Nephron progenitor cell (in vitro differentiated cells): ENCODE data around the gene KATNB1.

ENCODE experiments used
- DNase-seq: peaks from one replicate; pipeline ENCODE4 v3.0.0; 2021
- H3K27ac Mint-ChIP-seq: 2 replicates; pipeline ENCODE4 v1.8.0; 2021; ENCODE audit warnings: mild to moderate bottlenecking, moderate library complexity, mixed read lengths
- H3K27me3 Mint-ChIP-seq: 2 replicates; pipeline ENCODE4 v1.8.0; 2021; ENCODE audit warnings: mild to moderate bottlenecking, low read depth, mixed read lengths; ENCODE audit not compliant: poor library complexity
- H3K36me3 Mint-ChIP-seq: 2 replicates; pipeline ENCODE4 v1.8.0; 2021; ENCODE audit warnings: low read depth, mixed read lengths
- H3K4me1 Mint-ChIP-seq: 2 replicates; pipeline ENCODE4 v1.8.0; 2021; ENCODE audit warnings: mixed read lengths
- H3K4me3 Mint-ChIP-seq: 2 replicates; pipeline ENCODE4 v1.8.0; 2021; ENCODE audit warnings: mild to moderate bottlenecking, moderate library complexity, mixed read lengths
- H3K9me3 Mint-ChIP-seq: 2 replicates; pipeline ENCODE4 v1.8.0; 2021; ENCODE audit warnings: mild to moderate bottlenecking, moderate library complexity, mixed read lengths
- TF ChIP-seq, protein P1 (sequence below): fragments of 200-600 bp; sonication (generic); IDR thresholded peaks from 2 replicates; pipeline ENCODE4 v1.5.0; 2021; ENCODE audit warnings: antibody characterized with exemption

Gene KATNB1

GRCh38 chr16:57704011-57704904, 31.3 kb upstream of the KATNB1 start:
- H3K27ac Mint-ChIP-seq: no peak overlapping the region

DNA sequence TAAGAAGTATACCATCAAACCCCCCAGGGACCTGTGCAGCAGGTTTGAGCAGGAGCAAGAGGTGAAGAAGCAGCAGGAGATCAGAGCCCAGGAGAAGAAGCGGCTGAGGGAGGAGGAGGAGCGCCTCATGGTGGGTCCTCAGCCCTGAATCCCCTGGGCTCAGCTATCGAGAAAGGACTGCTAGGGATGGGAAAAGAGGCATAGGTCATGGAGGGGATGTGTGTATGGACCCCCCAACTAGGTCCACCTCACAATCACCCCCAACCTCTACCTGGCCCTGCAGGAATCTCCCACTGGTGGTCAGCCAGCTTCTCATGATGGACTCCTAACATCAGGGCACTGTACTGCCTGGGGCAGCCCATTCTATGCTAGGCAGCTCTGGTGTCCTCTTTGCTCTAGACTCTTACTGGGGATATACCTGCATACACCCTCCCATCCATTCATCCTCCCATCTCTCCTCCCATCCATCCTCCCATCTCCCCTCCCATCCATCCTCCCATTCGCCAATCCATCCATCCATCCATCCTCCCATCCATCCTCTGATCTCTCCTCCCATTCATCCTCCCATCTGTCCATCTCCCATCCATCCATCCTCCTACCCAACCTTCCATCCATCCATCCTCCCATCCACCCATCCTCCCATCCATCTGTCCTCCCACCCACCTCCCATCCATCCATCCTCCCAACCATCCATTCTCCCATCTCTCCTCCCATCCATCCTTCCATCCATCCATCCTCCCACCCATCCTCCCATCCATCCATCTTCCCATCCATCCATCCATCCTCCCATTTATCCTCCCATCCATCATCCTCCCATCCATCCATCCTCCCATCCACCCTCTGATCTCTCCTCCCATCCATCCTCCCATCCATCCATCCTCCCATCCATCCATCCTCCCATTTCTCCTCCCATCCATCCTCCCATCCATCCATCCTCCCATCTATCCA, 30.4 kb upstream of the KATNB1 start:
- Mint-ChIP-seq H3K36me3 (no peaks in the 10 kb centered on the region), H3K27me3 (peaks cover 31% of the 10 kb centered on the region), H3K27ac (no peak overlapping the region), H3K9me3 (no peaks in the 10 kb centered on the region), H3K4me3 (no peak overlapping the region), H3K4me1 (peaks cover 30% of the 10 kb centered on the region)
- DNase-seq: no peak
- TF ChIP-seq, protein P1, sequence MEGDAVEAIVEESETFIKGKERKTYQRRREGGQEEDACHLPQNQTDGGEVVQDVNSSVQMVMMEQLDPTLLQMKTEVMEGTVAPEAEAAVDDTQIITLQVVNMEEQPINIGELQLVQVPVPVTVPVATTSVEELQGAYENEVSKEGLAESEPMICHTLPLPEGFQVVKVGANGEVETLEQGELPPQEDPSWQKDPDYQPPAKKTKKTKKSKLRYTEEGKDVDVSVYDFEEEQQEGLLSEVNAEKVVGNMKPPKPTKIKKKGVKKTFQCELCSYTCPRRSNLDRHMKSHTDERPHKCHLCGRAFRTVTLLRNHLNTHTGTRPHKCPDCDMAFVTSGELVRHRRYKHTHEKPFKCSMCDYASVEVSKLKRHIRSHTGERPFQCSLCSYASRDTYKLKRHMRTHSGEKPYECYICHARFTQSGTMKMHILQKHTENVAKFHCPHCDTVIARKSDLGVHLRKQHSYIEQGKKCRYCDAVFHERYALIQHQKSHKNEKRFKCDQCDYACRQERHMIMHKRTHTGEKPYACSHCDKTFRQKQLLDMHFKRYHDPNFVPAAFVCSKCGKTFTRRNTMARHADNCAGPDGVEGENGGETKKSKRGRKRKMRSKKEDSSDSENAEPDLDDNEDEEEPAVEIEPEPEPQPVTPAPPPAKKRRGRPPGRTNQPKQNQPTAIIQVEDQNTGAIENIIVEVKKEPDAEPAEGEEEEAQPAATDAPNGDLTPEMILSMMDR: no peak

More at GRCh38 chr16:57704011-57704904, 31.3 kb upstream of the KATNB1 start:
- no peaks in the 10 kb centered on the region for H3K9me3 Mint-ChIP-seq
- TF ChIP-seq, protein P1: no peak
- H3K4me3 Mint-ChIP-seq: no peak overlapping the region
- peaks cover 29% of the 10 kb centered on the region for H3K27me3 Mint-ChIP-seq
- H3K4me1 Mint-ChIP-seq: peaks cover 34% of the 10 kb centered on the region
- no peak for DNase-seq
- no peaks in the 10 kb centered on the region for H3K36me3 Mint-ChIP-seq

DNA sequence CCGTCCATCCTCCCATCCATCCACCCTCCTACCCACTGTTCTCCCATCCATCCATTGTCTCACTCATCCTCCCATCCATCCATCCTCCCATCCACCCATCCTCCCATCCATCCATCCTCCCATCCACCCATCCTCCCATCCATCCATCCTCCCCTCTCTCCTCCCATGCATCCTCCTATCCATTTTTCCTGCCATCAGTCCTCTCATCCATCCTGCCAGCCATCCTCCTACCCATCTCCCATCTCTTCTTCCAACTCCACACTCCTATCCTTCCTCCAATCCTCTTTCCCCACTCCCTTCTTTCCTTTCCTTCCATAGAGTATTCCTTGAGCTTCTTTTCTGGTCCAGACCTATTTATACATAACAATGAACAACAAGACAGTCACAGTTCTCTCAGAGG, 28.9 kb upstream of the KATNB1 start:
- Mint-ChIP-seq H3K4me3 (no peak overlapping the region), H3K36me3 (no peaks in the 10 kb centered on the region), H3K27ac (no peak overlapping the region), H3K4me1 (peaks cover 15% of the 10 kb centered on the region), H3K27me3 (peaks cover 34% of the 10 kb centered on the region), H3K9me3 (no peaks in the 10 kb centered on the region)
- TF ChIP-seq, protein P1: no peak
- no peak for DNase-seq

GRCh38 chr16:57707331-57707730, 28.2 kb upstream of the KATNB1 start:
- peaks cover 8% of the 10 kb centered on the region for H3K4me1 Mint-ChIP-seq
- DNase-seq: no peak
- TF ChIP-seq, protein P1: no peak
- H3K27ac Mint-ChIP-seq: no peak overlapping the region
- H3K9me3 Mint-ChIP-seq: no peaks in the 10 kb centered on the region
- H3K27me3 Mint-ChIP-seq: peaks cover 36% of the 10 kb centered on the region
- no peaks in the 10 kb centered on the region for H3K36me3 Mint-ChIP-seq
- H3K4me3 Mint-ChIP-seq: no peak overlapping the region

DNA sequence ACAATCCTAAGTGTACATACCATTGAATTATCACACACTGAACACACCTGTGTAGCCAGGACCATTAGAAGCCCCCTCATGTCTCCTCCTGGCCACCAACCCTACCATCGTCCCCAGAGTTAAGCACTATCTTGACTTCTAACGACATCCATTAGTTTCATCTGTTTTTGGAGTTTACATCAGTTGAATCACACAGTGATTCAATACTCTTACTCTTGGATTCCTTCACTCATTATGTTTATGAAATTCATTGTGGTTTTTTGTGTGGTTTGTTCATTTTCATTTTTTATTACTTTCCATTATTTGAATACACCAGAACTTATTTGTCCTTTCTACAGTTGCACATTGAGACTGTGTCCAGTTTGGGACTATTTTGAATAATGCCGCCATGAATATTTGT, 27.4 kb upstream of the KATNB1 start:
- Mint-ChIP-seq H3K4me1 (peaks cover 7% of the 10 kb centered on the region), H3K27me3 (peaks cover 43% of the 10 kb centered on the region), H3K9me3 (no peaks in the 10 kb centered on the region), H3K36me3 (no peaks in the 10 kb centered on the region), H3K4me3 (no peak overlapping the region), H3K27ac (no peak overlapping the region)
- TF ChIP-seq, protein P1: no peak
- no peak for DNase-seq
